ENCODE data around the gene COL26A1.
"Not testable (repeated sequence)": the region's sequence is repeated elsewhere in the genome, so short reads cannot be mapped to it uniquely, and the experiment has no call there.

Gene COL26A1

DNA sequence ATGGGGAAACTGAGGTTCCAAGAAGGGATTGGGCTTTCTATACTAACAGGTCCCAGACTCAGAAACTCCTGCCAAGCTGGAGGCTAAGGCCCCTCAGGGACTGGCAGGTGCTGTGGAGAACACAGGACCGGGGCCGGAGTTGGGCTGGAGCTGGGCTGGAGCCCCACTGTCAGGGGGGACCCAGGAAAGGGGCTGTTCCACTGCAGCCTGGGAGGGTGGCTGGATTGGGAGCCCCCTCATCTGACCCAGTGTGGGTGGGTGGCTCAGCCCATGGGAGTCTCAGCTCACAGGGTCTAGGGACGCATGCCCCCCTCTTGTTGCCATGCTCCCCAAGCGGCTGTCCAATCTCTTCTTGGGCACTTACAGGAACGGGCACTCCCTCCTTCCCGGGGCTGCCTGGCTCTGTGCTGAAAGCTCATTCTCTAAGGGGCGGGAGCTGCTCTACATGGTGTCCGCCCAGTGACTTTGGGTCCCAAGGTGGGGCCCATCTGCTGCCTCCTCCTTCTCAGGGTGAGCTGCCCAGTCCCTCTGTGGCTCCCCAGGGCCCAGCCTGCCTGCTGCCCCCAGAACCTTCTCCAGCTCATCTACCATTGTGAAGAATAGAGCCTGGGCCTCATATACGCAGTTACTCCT, 139.9 kb downstream of the COL26A1 start:
- no peak for DNase-seq (ENCODE audit: low read depth)

DNA sequence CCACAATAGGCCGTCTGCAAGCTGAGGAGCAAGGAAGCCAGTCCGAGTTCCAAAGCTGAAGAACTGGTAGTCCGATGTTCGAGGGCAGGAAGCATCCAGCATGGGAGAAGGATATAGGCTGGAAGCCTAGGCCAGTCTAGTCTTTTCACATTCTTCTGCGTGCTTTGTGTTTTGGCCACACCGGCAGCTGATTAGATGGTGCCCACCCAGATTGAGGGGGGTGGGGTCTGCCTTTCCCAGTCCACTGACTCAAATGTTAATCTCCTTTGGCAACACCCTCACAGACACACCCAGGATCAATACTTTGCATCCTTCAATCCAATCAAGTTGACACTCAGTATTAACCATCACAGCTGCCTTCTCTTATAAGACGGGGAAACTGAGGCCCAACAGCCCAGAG, 142.8 kb downstream of the COL26A1 start:
- not testable (repeated sequence) for DNase-seq (ENCODE audit: low read depth)

DNA sequence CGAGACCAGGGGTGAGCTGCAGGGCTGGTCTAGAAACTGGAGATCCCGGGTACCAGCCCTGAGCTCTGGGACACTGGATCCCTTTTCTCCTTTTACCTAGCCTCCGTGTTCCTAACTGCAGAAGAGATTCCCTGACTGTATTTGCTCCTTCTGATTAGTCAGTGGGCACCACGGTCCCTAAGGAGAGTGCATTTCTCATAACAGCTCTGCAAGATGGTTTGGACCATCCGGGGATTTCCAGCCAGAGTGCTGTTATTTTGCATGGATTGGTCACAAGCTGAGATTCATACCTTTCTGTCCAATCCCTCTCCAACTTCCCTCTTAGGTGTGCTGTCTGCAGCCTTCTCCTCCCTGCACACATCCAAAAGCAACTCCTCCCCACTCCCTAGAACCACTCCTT, 143.9 kb downstream of the COL26A1 start:
- DNase-seq (ENCODE audit: low read depth): no peak

DNA sequence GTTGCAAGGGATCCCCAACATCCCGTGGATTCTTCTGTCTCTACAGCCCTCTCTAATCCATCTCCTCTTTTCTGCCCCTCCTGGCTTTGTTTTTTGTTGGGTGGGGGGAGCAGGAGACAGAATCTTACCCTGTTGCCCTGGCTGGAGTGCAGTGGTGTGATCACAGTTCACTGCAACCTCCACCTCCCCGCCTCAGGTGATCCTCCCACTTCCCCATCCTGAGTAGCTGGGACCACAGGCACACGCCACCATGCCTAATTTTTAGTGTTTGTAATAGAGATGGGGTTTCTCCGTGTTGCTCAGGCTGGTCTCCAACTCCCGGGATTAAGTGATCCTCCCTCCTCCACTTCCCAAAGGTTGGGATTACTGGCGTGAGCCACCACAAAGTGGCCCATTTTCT, 144.7 kb downstream of the COL26A1 start:
- DNase-seq (ENCODE audit: low read depth): no peak

DNA sequence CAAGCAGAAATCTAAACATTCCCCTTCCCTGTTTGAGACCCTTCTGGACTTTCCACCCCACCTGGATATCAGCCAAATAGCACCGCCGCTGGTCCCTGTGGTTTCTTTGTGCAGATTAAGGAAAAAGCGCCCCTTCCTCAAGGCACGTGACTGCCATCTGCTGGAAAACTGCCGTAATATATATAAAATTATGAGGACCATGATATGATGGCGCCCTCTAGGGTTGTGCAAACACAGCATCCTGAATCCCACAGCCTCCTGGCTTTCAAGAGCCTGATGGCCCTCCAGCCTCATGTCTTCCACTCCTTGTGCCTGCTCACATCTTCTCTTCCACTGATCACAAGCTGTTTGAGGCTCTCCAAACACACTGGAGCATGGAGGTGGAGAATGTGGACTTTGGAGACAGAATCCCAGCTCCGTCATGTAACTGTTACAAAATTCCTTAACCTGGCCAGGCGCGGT, 145.1 kb downstream of the COL26A1 start:
- DNase-seq (ENCODE audit: low read depth): peak; percentile 49

DNA sequence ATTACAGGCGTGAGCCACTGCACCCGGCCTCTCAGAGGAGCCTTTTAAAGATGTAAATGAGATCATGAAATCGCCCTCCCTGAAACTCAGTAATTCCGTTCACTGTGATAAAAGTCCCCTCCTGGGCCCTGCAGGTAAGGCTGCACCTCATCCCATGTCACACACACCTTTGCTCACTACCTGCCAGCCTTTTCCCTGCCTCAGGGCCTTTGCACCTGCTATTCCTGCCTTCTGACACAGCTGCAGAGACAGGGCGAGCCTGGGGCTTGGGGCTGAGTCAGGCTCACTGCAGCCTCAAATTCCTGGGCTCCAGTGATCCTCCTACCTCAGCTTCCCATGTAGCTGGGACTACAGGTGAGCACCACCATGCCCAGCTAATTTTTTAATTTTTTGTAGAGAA, 147.6 kb downstream of the COL26A1 start:
- DNase-seq (ENCODE audit: low read depth): no peak

DNA sequence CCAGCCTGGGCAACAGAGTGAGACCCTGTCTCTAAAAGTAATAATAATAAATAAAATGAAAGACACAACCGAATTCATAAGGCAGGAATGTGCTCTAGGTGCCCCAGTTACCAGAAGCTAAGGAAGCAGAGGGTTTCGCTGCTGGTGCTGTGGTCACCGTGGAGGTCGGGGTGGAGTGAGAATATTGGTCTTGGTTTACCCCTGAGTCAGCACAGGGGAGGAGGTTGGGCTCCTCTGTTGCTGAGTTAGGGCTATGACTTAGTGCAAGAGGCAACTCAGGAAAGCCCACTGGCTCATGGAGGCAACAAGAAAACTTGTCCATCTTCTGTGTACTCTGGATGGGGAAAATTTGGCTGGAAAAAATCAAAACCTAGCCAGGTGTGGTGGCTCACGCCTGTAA, 149.3 kb downstream of the COL26A1 start:
- no peak for DNase-seq (ENCODE audit: low read depth)

DNA sequence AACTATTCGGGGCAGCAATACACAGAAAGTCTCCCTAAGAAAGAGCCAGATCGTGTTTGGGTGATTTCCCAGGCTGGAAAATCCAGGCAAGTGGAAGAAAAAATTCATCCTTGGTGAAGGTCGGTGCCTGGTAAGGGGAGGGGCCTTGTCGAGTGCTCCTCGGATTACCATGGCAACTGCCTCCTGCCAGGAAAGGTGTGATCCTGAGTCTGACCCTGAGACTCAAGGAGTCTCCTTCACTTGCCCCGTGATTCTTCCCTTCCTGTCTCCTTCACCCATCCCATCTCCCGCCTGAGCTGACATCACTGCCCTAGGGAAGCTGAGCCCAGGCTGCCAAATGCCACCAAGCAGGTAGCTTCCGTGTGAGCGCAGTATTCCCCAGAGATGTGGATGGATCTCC, 154.2 kb downstream of the COL26A1 start:
- no peak for DNase-seq (ENCODE audit: low read depth)

DNA sequence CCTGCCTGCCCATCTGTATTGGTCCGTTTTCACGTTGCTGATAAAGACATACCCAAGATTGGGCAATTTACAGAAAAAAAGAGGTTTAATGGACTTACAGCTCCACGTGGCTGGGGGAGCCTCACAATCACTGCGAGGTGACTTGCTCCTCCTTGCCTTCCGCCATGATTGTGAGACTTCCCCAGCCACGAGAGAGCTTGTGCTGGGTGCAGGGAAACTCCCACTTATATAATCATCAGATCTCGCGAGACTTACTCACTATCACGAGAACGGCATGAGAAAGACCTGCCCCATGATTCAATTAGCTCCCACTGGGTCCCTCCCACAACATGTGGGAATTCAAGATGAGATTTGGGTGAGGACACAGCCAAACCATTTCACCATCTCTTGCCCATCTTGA, 154.6 kb downstream of the COL26A1 start:
- no peak for DNase-seq (ENCODE audit: low read depth)

DNA sequence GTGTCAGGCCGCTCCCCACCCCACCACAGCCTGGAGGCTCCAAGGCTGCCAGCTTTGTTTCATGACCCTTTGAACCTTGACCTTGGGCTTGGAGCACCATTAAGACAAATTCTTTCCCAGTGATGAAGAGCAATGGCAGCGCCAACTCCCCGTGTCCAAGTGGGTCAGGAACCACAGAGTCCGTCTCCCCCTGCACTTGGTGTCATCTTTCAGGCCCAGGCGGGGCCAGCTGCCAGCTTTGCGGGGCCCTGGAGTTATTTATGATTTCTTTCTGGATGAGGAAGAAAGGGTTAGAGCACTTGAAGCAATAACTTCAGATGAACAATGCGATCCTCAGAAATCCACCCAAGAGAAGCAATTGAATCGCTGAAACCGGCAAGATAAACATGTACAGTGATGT, 155.7 kb downstream of the COL26A1 start:
- DNase-seq (ENCODE audit: low read depth): no peak

DNA sequence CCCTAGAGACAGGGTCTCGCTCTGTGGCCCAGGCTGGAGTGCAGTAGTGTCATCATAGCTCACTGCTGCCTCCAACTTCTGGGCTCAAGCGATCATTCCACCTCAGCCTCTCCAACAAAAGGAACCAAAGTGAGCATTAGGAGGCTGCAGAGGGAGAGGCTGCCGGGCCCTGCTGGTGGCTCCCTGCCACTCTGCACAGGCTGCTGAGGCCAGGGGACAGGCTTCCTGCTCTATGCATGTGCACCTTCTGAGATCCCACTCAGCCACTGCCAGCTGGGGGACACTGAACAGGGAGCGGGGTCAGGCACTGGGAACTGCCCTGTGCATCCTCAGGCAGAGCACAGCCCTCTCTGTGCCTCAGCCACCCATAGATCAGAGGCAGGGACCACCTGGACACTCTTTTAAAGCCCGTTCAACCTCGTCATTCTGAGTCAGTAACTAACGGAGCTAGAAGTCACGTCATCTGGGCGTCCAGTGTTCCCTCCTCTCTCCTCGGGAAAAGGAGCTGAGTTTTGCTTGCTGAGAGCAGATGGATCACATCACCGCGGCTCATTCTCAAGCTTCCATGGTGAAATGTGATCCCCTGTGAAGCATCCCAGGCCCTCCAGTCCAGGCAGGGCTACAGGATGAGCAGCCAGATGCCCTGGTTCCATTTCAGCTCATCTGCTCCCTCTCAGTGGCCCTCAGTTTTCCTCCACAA, 156.8 kb downstream of the COL26A1 start:
- no peak for DNase-seq (ENCODE audit: low read depth)

DNA sequence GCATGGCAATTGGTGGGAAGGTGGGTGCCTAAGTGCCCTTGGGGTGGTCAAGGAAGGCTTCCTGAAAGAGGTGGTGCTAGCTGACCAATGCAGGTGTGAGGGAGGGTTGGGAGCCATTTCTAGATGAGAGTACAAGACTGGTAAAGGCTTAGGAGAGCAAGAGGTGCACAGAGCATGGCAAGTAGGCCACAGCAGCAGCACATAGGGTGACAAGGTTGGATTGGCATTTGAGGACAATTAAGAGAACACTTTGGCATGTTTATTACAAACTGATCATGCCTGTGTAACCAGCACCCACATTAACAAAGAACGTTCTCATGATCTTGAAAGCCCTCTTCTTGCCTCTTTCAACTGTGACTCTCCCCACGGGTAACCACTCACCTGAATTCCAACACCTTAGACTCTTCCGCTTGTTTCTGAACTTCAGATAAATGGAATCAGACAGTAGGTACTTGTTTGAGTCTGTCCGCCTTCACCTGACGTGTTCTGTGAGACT, 158.8 kb downstream of the COL26A1 start:
- no peak for DNase-seq (ENCODE audit: low read depth)

DNA sequence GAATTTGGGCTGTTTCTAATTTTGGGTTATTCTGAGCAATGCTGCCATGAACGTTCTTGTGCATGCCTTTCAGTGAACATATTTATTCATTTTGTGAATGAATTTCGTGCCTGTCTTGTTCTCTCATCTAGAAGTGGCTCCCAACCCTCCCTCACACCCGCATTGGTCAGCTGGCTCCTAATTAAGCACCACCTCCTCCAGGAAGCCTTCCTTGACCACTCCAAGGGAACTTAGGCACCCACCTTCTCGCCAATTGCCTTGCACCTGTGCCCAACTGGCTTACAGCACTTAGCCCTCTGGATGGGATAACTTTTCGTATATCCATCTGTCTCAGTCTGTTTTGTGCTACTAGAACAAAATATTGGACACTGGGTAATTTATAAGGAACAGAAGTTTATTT, 159.3 kb downstream of the COL26A1 start:
- DNase-seq (ENCODE audit: low read depth): no peak

DNA sequence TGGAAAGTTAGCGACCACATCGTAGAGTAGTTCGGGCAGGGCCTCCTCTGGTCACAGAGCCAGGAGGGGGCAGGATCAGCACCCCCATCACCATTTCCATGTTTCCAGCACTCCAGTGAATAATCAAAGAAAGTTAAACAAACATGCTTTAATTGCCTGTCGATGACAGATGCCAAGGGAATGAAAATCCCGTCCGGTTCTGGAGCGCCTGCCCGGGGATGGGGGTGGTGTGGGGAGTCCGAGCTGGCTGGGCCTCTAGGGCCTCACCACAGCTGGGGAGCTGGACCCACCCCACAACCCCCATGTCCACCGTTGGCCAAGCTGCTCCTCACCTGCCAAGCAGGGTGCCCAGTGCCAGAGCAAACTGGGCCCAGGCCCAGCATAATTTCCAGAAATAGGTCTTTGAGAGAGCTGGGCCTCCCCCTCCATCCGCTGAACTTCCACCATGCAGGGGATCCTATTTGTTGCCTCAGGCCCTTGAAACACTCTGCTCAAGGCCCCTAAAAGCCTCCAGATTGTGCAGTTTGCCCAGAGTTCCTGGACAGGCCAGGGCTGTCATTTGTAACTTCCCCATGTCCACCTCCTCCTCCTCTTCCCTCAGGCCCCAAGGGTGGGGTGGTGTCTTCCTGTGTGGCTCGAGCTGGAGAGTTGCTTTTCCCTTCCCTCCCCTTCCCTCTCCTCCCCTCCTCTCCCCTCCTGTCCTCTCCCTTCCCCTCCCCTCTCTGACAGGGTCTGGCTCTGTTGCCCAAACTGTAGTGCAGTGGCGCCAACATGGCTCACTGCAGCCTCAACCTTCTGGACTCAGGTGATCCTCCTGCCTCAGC, 165.4 kb downstream of the COL26A1 start:
- DNase-seq (ENCODE audit: low read depth): peak; percentile 41

DNA sequence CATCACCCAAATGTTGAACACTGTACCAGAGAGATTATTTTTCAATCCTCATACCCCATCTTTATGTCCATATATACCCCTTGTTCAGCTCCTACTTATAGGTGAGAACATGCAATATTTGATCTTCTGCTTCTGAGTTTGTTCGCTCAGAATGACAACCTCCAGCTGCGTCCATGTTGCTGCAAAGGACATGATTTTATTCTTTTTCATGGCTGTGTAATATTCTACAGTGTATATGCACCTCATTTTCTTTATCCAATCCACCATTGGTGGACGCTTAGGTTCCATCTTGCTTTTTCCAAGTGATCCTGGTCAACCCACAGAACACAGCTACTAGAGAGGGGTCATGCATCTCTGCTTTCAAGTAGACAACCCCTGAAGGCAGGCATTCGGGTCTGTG, 166.9 kb downstream of the COL26A1 start:
- DNase-seq (ENCODE audit: low read depth): no peak

DNA sequence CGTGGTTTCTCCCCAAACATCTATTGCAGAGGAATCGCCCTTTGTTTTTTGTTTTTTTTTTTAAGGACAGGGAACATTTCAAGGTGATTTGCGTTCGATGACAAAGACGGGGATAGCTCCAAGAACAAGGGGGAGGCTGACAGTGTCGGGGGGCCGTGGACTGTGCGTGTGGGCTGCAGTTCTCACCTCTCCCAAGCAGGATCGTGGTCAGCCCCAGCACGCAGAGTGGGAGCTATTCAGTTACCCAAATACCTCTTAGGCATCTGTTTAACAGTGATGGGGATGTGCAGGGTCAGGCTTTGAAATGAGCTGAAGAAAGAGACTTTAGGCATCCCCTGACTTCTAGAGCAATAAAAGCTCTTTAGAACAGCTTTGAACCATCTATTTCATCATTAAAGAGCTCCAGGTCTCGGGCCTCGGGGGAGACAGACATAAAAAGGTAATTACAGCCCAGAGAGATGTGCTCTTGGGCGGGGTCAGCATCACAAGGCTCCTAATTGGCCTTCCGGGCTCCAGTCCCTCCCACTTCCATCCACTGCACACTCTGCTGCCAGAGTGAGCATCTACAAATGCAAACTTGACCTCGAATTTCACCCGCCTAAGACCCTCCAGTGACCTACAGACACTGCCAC, 169.2 kb downstream of the COL26A1 start:
- no peak for DNase-seq (ENCODE audit: low read depth)

DNA sequence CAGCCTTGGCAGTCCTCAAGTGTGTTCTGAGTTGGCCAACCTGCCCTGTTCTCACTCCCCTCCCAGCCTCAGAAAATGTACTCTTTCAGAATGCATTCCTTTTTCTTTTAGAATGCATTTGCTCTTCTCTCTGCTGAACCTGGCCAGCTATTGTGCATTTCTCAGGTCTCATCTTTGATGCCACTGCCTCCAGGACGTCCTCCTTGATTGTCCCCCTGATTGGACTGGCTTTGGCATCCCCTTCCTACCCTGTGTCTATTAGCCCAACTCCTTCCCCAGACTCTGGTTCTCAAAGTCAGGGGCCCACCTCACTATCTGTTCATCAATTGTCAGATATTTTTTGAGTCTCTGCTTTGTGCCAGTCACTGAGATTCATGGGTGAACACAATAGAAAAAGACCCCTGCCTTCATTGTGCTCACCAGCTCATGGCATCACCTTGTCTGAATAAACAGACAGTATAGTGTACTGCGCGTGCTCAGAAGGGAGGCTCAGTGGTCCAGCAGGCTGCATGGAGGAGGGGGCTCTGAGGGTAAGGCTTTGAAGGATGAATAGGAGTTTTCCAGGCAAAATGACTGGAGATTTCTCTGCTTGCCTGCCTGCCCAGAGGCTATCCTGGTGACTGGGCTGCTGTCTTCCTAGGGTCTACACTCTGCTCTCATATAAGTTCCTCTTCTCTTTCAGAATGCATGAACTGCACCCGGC, 169.9 kb downstream of the COL26A1 start:
- no peak for DNase-seq (ENCODE audit: low read depth)

DNA sequence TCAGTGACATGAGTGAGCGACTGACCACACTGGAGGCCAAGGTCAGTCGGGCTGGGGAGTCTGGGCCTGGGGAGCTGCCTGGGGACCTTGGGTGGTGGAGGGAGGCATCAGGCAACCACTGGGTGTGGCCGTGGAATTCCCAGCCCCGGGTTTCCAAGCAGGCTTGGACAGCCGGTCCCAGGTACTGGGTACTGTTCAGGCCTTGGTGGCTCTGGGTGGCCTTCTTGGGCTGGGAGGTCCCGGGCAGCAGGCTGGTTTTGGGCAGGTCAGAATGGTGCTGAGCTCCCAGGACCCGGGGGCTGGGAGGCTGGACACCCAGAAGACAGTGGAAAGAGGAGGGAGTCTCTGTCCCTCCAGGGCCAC, 170.4 kb downstream of the COL26A1 start:
- DNase-seq (ENCODE audit: low read depth): no peak

DNA sequence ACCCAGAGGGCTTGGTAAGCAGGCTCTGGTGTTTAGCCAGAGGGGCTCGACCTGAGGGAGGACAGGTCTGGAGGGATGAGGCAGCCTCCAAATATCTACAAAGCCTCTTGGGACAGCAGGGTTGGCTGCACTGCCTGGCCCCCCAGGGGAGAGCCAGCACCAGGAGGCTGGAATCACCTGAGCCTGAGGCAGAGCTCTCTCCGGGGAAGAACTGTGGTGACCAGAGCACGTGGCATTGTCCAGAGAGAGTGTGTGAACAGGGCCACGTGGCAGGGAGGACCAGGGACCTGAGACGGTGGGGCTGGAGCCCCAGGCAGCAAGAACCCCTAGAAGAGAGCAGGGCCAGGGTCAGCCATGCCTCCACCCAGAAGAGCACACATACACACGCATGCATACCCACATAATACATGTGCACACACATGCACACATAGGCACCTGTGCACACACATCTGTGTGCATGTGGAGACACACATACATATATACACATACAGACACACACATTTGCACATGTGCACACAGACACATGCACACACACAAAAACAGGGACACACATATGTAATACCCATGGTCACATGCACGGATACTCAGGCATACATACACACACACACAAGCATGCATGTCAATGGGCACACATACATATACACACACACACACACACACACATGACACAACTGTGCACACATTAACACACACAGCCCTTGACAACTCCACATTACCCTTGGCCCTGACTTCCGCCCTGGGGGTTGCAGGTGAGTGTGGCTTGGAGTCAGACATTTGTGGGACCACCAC, 171.5 kb downstream of the COL26A1 start:
- DNase-seq (ENCODE audit: low read depth): no peak

DNA sequence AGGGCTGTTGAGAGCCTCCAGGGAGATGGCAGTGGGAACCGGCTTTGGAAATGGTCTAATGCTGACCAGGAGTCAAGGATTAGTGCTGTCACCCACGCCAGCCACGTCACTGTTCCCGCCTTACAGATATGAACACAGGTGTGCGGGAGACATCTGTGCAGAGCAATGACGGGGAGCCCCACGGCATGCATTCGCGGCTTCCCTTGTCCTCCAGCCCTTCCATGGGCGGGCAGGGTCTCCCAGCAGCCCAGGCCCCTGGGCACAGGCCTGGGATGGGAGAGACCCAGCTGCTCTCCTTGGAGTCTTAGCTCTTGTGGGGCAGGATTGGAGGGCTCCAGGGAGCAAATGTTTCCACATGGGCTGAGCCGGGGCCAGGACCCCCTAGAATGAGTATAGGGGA, 172.2 kb downstream of the COL26A1 start:
- DNase-seq (ENCODE audit: low read depth): no peak

DNA sequence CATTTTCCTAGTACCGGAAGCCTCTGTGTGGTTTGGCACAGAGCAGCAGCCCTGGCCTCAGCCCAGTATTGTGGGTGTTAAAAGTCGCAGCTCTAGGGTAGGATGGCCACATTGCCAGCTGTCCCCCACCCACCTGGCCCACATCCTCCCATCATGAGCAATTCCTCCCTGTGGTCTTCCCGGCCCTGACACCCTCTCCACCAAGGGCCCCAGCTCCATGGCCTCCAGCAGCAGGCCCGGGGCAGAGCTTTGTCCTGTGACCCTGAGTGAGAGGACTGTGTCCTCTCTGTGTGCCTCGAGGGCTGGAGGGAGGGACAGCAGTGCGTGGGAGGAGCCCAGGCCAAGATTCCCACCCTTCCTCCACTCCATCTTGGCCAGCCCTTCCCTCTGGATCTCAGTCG, 172.7 kb downstream of the COL26A1 start:
- no peak for DNase-seq (ENCODE audit: low read depth)

Data from CMK (cell line).